Uterus (tissue), 4 donors: ENCODE data around the gene BOD1L1. TPM values are rescaled to one million over a fixed set of nuclear protein-coding genes. Genes with fewer than 3 reads are reported as not detected.

ENCODE experiments used
- DNase-seq, 2 donors: peaks; one replicate each; pipeline ENCODE4 v3.0.0-alpha.2; 2019 to 2020
- H3K27ac ChIP-seq, 2 donors: fragments of 200-600 bp; sonication (generic); 1 replicate in 1 of 2; 2 replicates in 1 of 2; pipeline ENCODE4 v1.5.1; 2016 to 2018
- H3K27me3 ChIP-seq, 2 donors: fragments of 200-600 bp; sonication (generic); one replicate each; pipeline ENCODE4 v1.5.1; 2018 to 2019; ENCODE audit warnings: control low read depth in 1 of 2
- H3K36me3 ChIP-seq, 2 donors: fragments of 200-600 bp; sonication (generic); one replicate each; pipeline ENCODE4 v1.5.1; 2019; ENCODE audit warnings: control low read depth in 1 of 2
- H3K4me1 ChIP-seq, 2 donors: fragments of 200-600 bp; sonication (generic); one replicate each; pipeline ENCODE4 v1.5.1; 2018 to 2019; ENCODE audit warnings: control low read depth in 1 of 2
- H3K4me3 ChIP-seq, 2 donors: fragments of 200-600 bp; sonication (generic); 1 replicate in 1 of 2; 2 replicates in 1 of 2; pipeline ENCODE4 v1.5.1; 2018 to 2019; ENCODE audit warnings: mild to moderate bottlenecking in 1 of 2
- H3K9me3 ChIP-seq, 2 donors: fragments of 200-600 bp; sonication (generic); one replicate each; pipeline ENCODE4 v1.5.1; 2019; ENCODE audit warnings: control low read depth in 1 of 2
- POLR2A ChIP-seq, 2 donors: fragments of 450-650 bp; IDR thresholded peaks; one replicate each; pipeline ENCODE4 v1.6.1; 2016; ENCODE audit warnings: antibody characterized with exemption in 2 of 2, mild to moderate bottlenecking in 1 of 2, moderate library complexity in 1 of 2
- intact Hi-C: fragments of 100-400 bp; cut with DNase I; formaldehyde crosslinking; loops from one replicate; pipeline ENCODE4 v1.15.1; 2023; ENCODE audit warnings: low total_unique reads
- total RNA-seq, 4 donors: library from RNA; depleted of rRNA in 3 of 4; stranded (reverse); fragments of >200 nt in 3 of 4; gene quantifications; one replicate each; pipeline versions ENCODE4 v1.1.0 to v1.2.4, GENCODE V29; 2014 to 2023
- TF ChIP-seq, protein P1 (sequence below), 4 experiments: fragments of 200-600 bp in 2 of 4; fragments of 450-650 bp in 2 of 4; sonication (generic) in 2 of 4; IDR thresholded peaks; one replicate each; pipeline ENCODE4 v1.5.1; 2016 to 2019; ENCODE audit warnings: antibody characterized with exemption in 4 of 4, mild to moderate bottlenecking in 2 of 4, moderate library complexity in 1 of 4
- donor health status: DM: yes; HTN: yes; CAD: no.

BOD1L1 gene
- total RNA-seq, 4 donors from 2014 or later, result 17.9 to 64.8 (median 50.5) TPM

DNA sequence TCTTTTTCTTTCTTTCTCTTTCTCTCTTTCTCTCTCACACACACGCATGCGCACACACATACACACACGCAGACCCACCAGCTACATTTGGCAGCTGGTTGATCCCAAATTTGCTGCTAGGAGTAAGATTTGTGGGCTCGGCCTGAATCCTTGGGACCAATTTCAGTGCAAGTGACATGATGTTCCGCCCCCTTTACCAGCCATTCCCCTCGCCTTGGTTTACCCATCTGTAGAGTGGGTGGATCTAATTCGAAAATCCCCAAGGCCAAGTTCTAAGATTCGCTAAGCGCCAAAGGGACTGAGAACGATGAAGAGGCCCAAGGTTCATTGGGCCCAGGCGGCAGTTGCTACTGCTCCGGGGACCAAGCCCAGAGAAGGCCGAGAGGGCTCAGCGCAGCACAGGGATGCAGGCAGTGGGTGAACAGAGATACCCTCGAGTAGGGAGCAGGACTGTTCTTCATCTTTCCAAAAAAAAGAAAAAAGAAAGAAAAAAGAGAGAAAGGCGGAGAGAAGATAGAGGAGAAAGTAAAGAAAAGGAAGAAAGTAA is 89.0 kb downstream of the BOD1L1 start:
- intact Hi-C loops, result no loop called here
- no peak for TF ChIP-seq POLR2A (IDR thresholded peaks at IDR 0.05)
- TF ChIP-seq, protein P1, sequence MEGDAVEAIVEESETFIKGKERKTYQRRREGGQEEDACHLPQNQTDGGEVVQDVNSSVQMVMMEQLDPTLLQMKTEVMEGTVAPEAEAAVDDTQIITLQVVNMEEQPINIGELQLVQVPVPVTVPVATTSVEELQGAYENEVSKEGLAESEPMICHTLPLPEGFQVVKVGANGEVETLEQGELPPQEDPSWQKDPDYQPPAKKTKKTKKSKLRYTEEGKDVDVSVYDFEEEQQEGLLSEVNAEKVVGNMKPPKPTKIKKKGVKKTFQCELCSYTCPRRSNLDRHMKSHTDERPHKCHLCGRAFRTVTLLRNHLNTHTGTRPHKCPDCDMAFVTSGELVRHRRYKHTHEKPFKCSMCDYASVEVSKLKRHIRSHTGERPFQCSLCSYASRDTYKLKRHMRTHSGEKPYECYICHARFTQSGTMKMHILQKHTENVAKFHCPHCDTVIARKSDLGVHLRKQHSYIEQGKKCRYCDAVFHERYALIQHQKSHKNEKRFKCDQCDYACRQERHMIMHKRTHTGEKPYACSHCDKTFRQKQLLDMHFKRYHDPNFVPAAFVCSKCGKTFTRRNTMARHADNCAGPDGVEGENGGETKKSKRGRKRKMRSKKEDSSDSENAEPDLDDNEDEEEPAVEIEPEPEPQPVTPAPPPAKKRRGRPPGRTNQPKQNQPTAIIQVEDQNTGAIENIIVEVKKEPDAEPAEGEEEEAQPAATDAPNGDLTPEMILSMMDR (IDR thresholded peaks at IDR 0.05), result no peak
- DNase-seq, result no peak
- H3K27ac ChIP-seq, result no peak overlapping the region
- H3K9me3 ChIP-seq, result no peaks in the 10 kb centered on the region
- H3K36me3 ChIP-seq, result no peaks in the 10 kb centered on the region
- peaks cover 12 to 61% of the 10 kb centered on the region in 2 donors for H3K27me3 ChIP-seq
- no peak overlapping the region for H3K4me3 ChIP-seq
- H3K4me1 ChIP-seq, result no peaks in the 10 kb centered on the region

DNA sequence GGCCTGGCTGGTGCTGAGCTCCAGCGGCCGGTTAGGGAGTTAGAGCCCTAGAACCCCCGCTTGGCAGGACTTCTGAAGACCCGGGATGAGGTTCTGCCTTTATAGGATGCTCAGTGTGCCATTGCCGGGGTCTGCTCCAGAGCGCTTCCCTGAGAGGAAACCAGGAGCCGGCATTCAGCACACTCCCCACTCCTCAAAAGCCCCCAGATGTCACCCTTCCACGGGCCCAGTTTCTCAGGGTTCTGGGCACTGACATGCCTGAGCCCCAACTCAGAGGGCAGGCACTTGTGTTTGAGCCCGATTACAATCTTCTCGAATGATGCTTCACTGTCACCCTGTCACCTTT is 89.7 kb downstream of the BOD1L1 start:
- no peaks in the 10 kb centered on the region for H3K9me3 ChIP-seq
- no peak for TF ChIP-seq POLR2A (IDR thresholded peaks at IDR 0.05)
- TF ChIP-seq, protein P1 (IDR thresholded peaks at IDR 0.05), result no peak
- H3K4me3 ChIP-seq, result no peak overlapping the region
- intact Hi-C loops, result no loop called here
- H3K36me3 ChIP-seq, result no peaks in the 10 kb centered on the region
- no peaks in the 10 kb centered on the region for H3K4me1 ChIP-seq
- no peak overlapping the region for H3K27ac ChIP-seq
- peaks cover 12 to 61% of the 10 kb centered on the region in 2 donors for H3K27me3 ChIP-seq
- no peak for DNase-seq

DNA sequence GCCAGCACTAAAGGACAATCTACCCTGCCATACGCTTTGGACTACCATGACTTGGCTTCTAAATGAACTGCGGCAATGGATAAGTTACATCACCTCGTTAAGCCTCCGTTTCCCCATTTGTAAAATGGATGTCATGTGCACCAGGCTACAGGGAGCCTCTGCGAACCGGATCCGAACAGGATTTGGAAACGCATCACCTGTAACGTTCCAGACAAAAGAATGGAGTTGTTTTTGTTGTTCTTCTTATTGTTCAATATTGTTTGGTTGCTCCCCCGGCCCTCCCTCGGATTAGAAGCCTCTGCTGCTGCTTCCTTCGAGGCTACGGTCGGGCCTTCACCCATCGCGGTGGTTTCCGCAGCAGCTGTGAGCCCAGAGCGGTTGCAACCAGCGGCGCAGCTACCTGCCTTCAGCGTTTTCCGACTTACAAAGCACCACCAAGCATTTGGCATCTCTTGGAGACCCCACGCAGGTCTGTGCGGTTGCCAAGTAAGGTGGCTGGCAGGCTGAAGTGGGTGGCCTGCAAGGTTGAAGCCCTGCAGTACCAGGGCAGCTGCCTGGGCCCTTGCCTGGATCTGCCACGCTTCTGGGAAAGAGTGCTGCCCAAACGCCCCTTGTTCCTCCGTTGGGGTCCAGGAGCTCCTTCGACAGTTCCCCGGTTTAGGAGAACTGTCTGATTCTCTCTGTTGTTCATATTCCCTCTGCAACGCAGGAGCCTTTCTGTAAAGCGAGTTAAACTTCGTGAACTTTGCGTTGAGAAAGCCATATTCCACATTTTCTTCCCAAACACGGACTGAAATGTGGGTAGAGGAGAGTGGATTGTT is 90.3 kb downstream of the BOD1L1 start:
- no peaks in the 10 kb centered on the region for H3K4me1 ChIP-seq
- H3K9me3 ChIP-seq, result no peaks in the 10 kb centered on the region
- H3K27me3 ChIP-seq, result peaks cover 12 to 66% of the 10 kb centered on the region in 2 donors
- TF ChIP-seq, protein P1 (IDR thresholded peaks at IDR 0.05), result no peak
- H3K4me3 ChIP-seq, result no peak overlapping the region
- no peak for DNase-seq
- H3K27ac ChIP-seq, result no peak overlapping the region
- intact Hi-C loops, result no loop called here
- H3K36me3 ChIP-seq, result no peaks in the 10 kb centered on the region

DNA sequence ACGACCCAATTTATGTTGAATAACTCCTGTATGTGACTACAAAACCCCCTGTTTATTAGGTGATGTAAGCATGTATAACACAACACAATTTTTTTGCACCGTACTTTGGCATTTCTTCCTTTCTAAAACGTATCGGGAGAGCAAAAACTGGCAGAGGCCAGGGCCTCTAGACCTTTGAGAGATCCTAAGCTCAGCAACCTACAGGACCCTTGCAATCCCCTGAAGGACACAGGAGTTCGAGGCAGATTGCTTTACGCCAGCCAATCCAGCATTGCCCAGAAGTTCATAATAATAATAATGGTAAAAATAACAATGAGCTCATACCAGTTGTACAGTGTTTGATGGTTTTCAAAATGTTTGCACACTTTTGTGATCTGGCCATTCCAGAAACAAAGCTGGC is 90.9 kb downstream of the BOD1L1 start:
- Histone ChIP-seq H3K27me3 (peaks cover 12 to 68% of the 10 kb centered on the region in 2 donors), H3K27ac (no peak overlapping the region), H3K4me3 (no peak overlapping the region), H3K4me1 (no peaks in the 10 kb centered on the region), H3K9me3 (no peaks in the 10 kb centered on the region), H3K36me3 (no peaks in the 10 kb centered on the region)
- DNase-seq, result no peak
- intact Hi-C loops, result no loop called here
- TF ChIP-seq POLR2A (IDR thresholded peaks at IDR 0.05), result no peak
- TF ChIP-seq, protein P1 (IDR thresholded peaks at IDR 0.05), result no peak

DNA sequence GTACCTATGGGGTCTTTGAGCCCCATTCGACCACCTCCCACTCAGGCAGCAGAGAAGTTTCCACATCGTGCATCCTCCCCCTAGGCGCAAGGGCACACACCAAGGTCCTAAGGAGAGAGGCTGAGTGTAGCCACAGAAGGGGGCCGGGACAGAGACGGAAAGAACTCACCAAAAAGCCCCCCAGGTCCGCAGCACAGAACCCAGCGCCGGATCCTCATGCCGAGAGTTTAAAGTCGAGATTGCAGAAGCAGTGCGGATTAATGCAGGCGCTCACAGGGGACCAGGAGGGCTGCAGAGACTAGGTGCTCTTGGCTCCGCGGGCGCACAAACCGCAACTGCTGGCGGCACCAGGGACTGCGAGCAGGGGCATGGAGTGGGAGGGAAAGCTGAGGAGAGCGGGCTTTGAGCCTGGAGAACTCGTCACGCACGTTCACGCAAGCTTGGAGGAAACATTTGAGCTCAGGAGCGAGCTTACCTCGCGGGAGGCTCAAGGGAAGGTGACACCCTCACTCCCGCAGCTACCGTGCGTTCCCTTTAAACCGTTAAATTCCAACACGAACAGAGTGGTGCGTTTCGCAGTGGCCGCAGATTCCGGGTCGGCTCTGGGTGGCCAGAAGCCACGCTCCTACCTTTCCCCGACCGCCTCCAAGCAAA is 91.7 kb downstream of the BOD1L1 start:
- TF ChIP-seq, protein P1 (IDR thresholded peaks at IDR 0.05), result no peak
- no peak for TF ChIP-seq POLR2A (IDR thresholded peaks at IDR 0.05)
- Histone ChIP-seq H3K27ac (no peak overlapping the region), H3K36me3 (no peaks in the 10 kb centered on the region), H3K4me3 (no peak overlapping the region), H3K27me3 (peaks cover 12 to 69% of the 10 kb centered on the region in 2 donors), H3K9me3 (no peaks in the 10 kb centered on the region), H3K4me1 (no peaks in the 10 kb centered on the region)
- DNase-seq, result no peak
- intact Hi-C loops, result no loop called here
